ENCODE data around the gene TIMP1.

TIMP1 gene

GRCh38 chrX:47608130-47608810, 26.0 kb downstream of the TIMP1 start:
- DNase-seq: no peak

DNA sequence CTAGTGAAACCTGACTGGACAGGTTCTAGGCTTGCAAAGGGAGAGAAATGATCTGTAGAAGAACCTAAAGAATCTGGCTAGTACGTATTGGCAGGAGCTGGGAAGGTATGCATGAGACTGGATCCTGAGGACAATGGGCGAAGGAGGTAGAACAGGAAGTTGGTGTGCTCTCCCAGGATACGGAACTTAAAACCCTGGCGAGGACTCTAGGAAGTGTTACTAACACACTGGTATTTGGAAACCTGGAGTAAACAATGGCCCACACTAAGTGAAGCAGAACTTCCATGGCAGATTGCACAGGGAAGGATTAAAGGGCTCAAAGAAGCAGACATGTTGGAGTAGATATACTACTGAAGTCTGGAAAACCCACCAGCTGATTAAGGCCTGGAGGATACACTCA, 28.3 kb downstream of the TIMP1 start:
- no peak for DNase-seq

DNA sequence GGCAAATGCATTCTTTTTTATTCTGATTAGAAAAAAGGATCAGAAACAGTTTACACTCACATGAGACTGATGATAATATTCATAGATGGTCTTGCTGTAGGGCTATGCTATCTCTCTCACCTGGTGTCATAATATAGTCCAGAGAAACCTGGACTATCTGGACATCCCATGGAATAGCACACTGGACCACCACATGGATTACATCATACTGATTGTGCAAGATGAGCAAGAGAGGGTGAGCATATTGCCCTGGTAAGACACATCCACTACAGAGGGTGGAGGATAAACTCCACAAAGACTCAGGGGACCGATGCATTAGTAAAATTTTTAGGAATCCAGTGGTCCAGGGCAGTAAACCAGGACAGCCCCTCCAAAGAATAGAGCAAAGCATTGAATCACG, 29.3 kb downstream of the TIMP1 start:
- DNase-seq: no peak

GRCh38 chrX:47611926-47612325, 29.7 kb downstream of the TIMP1 start:
- no peak for DNase-seq

DNA sequence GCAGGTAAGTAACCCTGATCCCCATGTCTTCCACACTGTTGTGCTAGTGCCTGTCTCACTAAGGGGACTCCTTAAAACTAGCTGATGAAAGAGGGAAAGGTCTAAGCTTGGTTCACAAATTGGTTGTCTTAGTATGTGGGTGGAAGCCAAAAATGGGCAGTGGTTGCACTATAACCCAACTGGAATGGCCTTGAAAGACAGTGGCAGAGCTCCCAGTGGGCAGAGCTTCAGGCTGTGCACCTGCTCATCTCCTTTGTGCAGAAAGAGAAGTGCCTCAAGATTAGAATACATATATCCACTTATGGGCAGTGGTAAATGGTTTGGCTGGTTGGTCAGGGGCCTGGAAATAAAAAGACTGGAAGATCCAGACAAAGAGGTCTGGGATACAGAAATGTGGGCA, 30.2 kb downstream of the TIMP1 start:
- no peak for DNase-seq

DNA sequence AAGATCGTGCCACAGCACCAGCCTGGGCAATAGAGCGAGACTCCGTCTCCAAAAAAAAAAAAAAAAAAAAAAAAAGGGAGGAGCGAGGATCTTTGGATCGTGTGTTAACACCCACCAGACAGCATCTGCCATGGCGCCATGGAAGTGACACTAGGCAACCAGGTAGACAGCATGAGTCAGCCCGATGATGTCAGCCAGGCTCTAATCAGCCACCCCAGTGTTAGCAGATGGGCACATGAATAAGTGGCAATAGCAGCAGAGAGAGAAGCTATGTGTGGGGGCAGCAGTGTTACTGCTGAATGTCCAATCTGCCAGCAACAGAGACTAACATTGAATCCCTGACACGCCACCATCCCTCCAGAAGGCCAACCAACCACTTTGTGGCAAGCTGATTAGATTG, 30.8 kb downstream of the TIMP1 start:
- DNase-seq: no peak

GRCh38 chrX:47614618-47615017, 32.4 kb downstream of the TIMP1 start:
- no peak for DNase-seq

DNA sequence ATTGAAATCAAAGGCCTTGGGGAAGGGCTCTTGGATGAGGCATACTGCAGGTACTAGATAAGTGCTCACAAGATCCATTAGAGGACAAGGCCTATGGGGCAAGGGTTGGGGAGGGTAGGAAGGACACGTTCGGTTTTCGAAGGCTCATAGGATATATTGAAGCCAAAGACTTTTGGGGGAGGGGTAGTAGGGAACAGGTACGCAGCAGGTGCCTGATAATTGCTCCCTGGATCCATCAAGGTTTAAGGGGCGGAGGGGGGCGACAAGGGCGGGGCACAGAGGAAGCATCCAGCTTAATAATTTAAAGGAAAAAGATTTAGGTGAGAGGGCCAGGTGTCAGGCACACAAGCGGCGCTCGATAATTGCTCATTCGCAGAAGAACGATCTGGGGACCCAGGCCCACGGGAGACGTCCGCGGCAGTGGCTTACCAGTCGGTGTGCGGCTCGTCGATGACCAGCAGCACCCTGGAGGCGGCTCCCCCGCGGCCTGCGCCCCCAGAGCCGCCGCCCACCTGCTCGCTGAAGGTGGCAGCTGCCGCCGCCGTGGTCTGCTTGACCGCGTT, 36.8 kb downstream of the TIMP1 start:
- DNase-seq: no peak

GRCh38 chrX:47619486-47620302, 37.5 kb downstream of the TIMP1 start, which contains the start of gene SYN1:
Gene SYN1, minus strand, starts transcription at chrX:47619857. Its CDS starts 129 bp downstream, at chrX:47619728.
- DNase-seq: peak; percentile 80 to 81

DNA sequence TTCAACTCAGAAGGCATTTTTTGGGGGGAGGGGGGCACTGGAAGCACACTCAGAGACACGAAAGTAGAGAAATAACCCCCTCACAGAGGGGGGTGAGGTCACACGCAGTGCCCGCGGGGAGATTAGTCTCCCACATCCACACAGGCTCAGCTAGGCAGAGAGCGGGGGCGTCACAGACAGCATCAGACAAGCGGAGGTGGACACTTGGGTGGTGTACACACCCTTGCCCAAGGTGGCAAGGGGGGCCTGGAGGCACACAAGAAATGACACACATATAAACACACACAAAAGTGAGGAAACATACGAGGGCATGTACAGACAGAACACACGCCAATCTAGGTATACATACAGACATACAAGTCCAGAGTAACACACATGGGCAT, 38.1 kb downstream of the TIMP1 start:
- no peak for DNase-seq

DNA sequence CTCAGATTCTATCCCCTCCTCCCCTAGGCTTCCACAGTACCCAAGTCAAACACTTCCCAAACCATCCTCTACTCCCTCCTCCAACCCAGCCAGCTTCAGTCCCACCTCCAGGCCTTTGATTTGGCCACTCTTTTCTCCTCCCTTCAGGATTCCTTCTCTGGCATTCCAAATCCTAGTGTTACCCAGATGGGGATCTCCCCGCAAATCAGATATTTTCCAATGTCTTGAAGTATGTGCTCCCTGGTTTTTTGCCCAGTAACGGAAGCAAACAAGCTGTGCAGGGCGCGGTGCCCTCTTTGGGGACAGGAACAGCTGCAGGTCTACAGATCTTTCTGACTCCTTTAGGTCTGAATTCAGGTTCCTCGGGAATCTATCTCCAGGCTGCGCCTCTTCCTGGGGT, 39.6 kb downstream of the TIMP1 start:
- no peak for DNase-seq

- peak; percentile 46 for DNase-seq
Measured at GRCh38 chrX:47623540-47624027, 41.3 kb downstream of the TIMP1 start.

- DNase-seq: no peak
Measured at GRCh38 chrX:47625365-47625764, 43.1 kb downstream of the TIMP1 start.

- DNase-seq: no peak
Measured at GRCh38 chrX:47628982-47629381, 46.7 kb downstream of the TIMP1 start.

DNA sequence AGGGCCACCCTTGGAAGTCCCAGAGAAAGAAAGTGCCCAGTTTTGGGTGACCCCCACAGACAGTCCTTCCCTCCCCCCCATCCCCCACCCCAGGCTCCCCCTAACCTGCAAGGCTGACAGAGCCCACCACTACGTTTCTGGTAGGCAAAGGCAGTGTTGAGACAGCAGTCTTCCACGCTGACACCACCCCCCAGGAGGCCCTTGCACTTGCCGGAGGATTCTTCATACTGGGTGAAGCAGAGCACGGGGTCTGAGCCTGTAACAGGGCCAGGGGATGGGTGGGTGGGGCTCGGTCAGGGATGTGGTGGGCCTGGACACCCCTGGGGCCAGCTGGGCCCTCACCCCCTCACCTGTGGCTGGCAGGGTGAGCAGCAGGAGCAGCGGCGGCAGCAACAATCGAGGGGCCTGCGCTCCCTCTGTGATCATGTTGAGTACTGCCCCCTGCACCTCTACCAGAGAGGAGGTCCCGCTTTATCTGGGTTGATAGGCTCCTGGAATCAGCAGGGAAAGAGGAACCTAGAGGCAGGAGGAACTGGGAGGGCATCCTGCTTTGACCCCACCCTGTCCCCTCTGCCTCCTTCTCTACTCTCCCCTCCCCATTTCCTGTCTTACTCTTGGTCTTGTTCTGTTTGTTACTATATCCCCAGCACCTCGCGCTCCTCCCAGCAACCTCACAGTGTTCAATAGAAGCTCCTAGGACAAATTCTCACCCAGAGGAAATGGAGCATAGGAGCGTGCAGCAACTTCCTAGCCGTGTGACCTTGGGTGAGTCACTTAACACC, 47.4 kb downstream of the TIMP1 start, which contains the start of gene CFP:
Gene CFP, minus strand, starts transcription at position 512 of the 782 bp plus-strand sequence. Its CDS starts 86 bp downstream, at position 426.
- DNase-seq: no peak

DNA sequence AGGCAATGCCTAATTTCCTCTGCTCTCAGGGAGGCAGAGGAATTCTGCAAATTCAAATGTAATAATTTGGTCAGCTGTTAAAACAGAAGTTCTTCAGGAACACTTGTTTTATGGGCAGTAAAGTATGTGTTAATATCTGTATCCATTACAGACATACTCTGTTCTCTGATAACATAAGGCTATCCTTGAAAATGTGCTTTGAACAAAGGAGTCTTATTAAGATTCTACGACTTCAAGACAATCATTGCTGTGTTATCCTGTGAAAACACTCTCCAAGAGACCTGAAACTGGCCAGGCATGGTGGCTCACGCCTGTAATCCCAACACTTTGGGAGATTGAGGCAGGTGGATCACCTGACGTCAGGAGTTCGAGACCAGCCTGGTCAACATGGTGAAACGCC, 49.4 kb downstream of the TIMP1 start:
- DNase-seq: no peak

DNA sequence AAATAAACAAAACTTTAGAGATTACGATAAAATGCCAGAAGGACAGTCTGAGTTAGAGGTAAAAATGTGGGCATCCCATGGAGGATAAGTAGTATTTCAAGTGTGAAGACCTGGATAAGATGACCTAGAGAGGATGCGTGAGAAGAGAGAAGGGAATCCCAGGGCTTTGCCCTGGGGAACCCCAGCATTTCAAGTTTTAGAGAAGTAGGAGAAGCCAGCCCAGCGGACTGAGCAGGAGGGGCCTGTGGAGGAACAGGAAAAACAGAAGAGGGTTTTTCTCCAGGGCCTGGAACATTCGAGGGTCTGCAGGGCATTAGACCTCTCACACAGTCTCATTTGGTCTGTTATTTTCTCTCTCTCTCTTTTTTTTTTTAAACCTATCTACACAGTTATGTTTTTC, 50.4 kb downstream of the TIMP1 start:
- DNase-seq: no peak

- DNase-seq: no peak
Measured at GRCh38 chrX:47633689-47634590, 51.7 kb downstream of the TIMP1 start.

GRCh38 chrX:47634871-47635575, 52.8 kb downstream of the TIMP1 start:
- no peak for DNase-seq
